Liver (tissue), 9 donors: Measurements from ENCODE around the gene ARID3B. TPM values are rescaled to one million over a fixed set of nuclear protein-coding genes. Genes with fewer than 3 reads are reported as not detected.

Source experiments
- DNase-seq: peaks from one replicate; pipeline ENCODE4 v3.0.0-alpha.2; 2017; ENCODE audit warnings: low spot score
- H3K27ac ChIP-seq, 2 donors: one replicate each; pipeline ENCODE4 v1.7.0; 2013; ENCODE audit warnings: inconsistent platforms in 2 of 2, low read length in 2 of 2, control low read depth in 1 of 2, low read depth in 1 of 2, mild to moderate bottlenecking in 1 of 2
- H3K27me3 ChIP-seq, 4 donors: one replicate each; pipeline versions ENCODE4 v1.6.1 to v1.7.0; 2013; ENCODE audit warnings: low read length in 3 of 4, inconsistent platforms in 1 of 4, mild to moderate bottlenecking in 1 of 4, moderate library complexity in 1 of 4; ENCODE audit not compliant: control insufficient read depth in 4 of 4, insufficient read depth in 4 of 4
- H3K36me3 ChIP-seq, 4 donors: one replicate each; pipeline versions ENCODE4 v1.6.1 to v1.7.0; 2013; ENCODE audit warnings: low read length in 3 of 4, mild to moderate bottlenecking in 3 of 4, low read depth in 1 of 4, moderate library complexity in 1 of 4; ENCODE audit not compliant: control insufficient read depth in 4 of 4, insufficient read depth in 3 of 4
- H3K4me1 ChIP-seq, 4 donors: one replicate each; pipeline versions ENCODE4 v1.6.1 to v1.7.0; 2013; ENCODE audit warnings: low read length in 3 of 4, mild to moderate bottlenecking in 3 of 4, moderate library complexity in 1 of 4; ENCODE audit not compliant: control insufficient read depth in 4 of 4, insufficient read depth in 4 of 4
- H3K4me3 ChIP-seq, 3 donors: one replicate each; pipeline versions ENCODE4 v1.6.1 to v1.7.0; 2013; ENCODE audit warnings: low read length in 3 of 3, control low read depth in 1 of 3, low read depth in 1 of 3, mild to moderate bottlenecking in 1 of 3
- H3K9ac ChIP-seq, 2 donors: one replicate each; pipeline ENCODE4 v1.7.0; 2013; ENCODE audit warnings: low read length in 2 of 2, mild to moderate bottlenecking in 2 of 2, moderate library complexity in 2 of 2, control low read depth in 1 of 2, low read depth in 1 of 2
- H3K9me3 ChIP-seq, 4 donors: one replicate each; pipeline versions ENCODE4 v1.6.1 to v1.7.0; 2013; ENCODE audit warnings: low read length in 3 of 4; ENCODE audit not compliant: control insufficient read depth in 4 of 4
- ATF3 ChIP-seq: IDR thresholded peaks from 2 replicates; pipeline ENCODE4 v1.6.1; 2016; ENCODE audit warnings: antibody characterized with exemption
- CTCF ChIP-seq: fragments of 150-350 bp; IDR thresholded peaks from 2 replicates; pipeline ENCODE4 v1.5.1; 2017; ENCODE audit warnings: improper control_type of control experiment, low read depth, low read length; ENCODE audit not compliant: missing input control
- EGR1 ChIP-seq, 2 donors: IDR thresholded peaks; 2 replicates each; pipeline ENCODE4 v1.6.1; 2016 to 2018; ENCODE audit warnings: antibody characterized with exemption in 2 of 2, low read depth in 2 of 2
- FOXA1 ChIP-seq: IDR thresholded peaks from 2 replicates; pipeline ENCODE4 v1.6.1; 2016; ENCODE audit warnings: antibody characterized with exemption
- FOXA2 ChIP-seq: IDR thresholded peaks from 2 replicates; pipeline ENCODE4 v1.6.1; 2016; ENCODE audit warnings: antibody characterized with exemption
- GABPA ChIP-seq, 2 donors: IDR thresholded peaks in 1 of 2; conservative IDR thresholded peaks in 1 of 2; 2 replicates each; pipeline ENCODE4 v1.6.1; 2016; ENCODE audit warnings: antibody characterized with exemption in 2 of 2, mild to moderate bottlenecking in 1 of 2, moderate library complexity in 1 of 2
- HNF4A ChIP-seq, 2 donors: conservative IDR thresholded peaks; 2 replicates each; pipeline ENCODE4 v1.6.1; 2016; ENCODE audit warnings: antibody characterized with exemption in 2 of 2, mild to moderate bottlenecking in 2 of 2
- HNF4G ChIP-seq: IDR thresholded peaks from 2 replicates; pipeline ENCODE4 v1.6.1; 2016; ENCODE audit warnings: antibody characterized with exemption
- JUND ChIP-seq, 2 donors: IDR thresholded peaks; 2 replicates each; pipeline ENCODE4 v1.6.1; 2016; ENCODE audit warnings: antibody characterized with exemption in 2 of 2
- MAX ChIP-seq: IDR thresholded peaks from 2 replicates; pipeline ENCODE4 v1.6.1; 2016; ENCODE audit warnings: antibody characterized with exemption
- NR2F2 ChIP-seq: IDR thresholded peaks from 2 replicates; pipeline ENCODE4 v1.6.1; 2016; ENCODE audit warnings: antibody characterized with exemption
- RAD21 ChIP-seq, 2 donors: IDR thresholded peaks; 2 replicates each; pipeline ENCODE4 v1.6.1; 2016; ENCODE audit warnings: antibody characterized with exemption in 2 of 2, mild to moderate bottlenecking in 2 of 2
- REST ChIP-seq: IDR thresholded peaks from 2 replicates; pipeline ENCODE4 v1.6.1; 2016; ENCODE audit warnings: antibody characterized with exemption, mild to moderate bottlenecking
- RXRA ChIP-seq, 2 donors: IDR thresholded peaks; 2 replicates each; pipeline ENCODE4 v1.6.1; 2017 to 2018; ENCODE audit warnings: antibody characterized with exemption in 2 of 2, mild to moderate bottlenecking in 1 of 2
- SP1 ChIP-seq: IDR thresholded peaks from 2 replicates; pipeline ENCODE4 v1.6.1; 2018; ENCODE audit warnings: antibody characterized with exemption, mild to moderate bottlenecking
- TAF1 ChIP-seq: conservative IDR thresholded peaks from 2 replicates; pipeline ENCODE4 v1.6.1; 2016; ENCODE audit warnings: antibody characterized with exemption, mild to moderate bottlenecking
- YY1 ChIP-seq: IDR thresholded peaks from 2 replicates; pipeline ENCODE4 v1.6.1; 2016; ENCODE audit warnings: antibody characterized with exemption, mild to moderate bottlenecking
- ZBTB33 ChIP-seq: IDR thresholded peaks from 2 replicates; pipeline ENCODE4 v1.6.1; 2016; ENCODE audit warnings: antibody characterized with exemption
- WGBS: extraction: QIAGEN DNeasy Blood & Tissue Kit; methylation state at CpG from one replicate; pipeline ENCODE4 v1.1.7; 2013; 5-methylcytosine and 5-hydroxymethylcytosine counted together
- polyA plus RNA-seq, 2 donors: library from polyadenylated mRNA; stranded (reverse) in 1 of 2; unstranded in 1 of 2; fragments of 200-250 nt in 1 of 2; fragments of >200 nt in 1 of 2; fragmentation: Nextera tagmentation in 1 of 2; extraction: Ambion mirVana in 1 of 2; gene quantifications; one replicate each; pipeline versions ENCODE4 v1.2.1 to v1.2.3, GENCODE V29; 2013 to 2015
- total RNA-seq, 2 donors: library from RNA; depleted of rRNA; stranded (reverse); fragments of >200 nt; gene quantifications; one replicate each; pipeline ENCODE4 v1.2.3, GENCODE V29; 2014
- donor health status: healthy.
- donor health status: healthy.
- donor health status: healthy.
- donor health status: healthy.
- donor health status: healthy.

ARID3B gene
- total and polyA plus RNA-seq, 4 donors: 1.4 to 6.6 (median 2.7) TPM

GRCh38 chr15:74611834-74612233 is 70.8 kb downstream of the ARID3B start:
- Histone ChIP-seq H3K4me1 (peaks cover 0 to 11% (median 7%) of the 10 kb centered on the region in 4 donors), H3K4me3 (no peak overlapping the region), H3K36me3 (no peaks in the 10 kb centered on the region), H3K27me3 (no peaks in the 10 kb centered on the region), H3K9ac (no peak overlapping the region), H3K27ac (no peak overlapping the region), H3K9me3 (no peaks in the 10 kb centered on the region)
- TF ChIP-seq RAD21 (IDR thresholded peaks at IDR 0.05): no peak
- TF ChIP-seq HNF4G: no peak
- TF ChIP-seq NR2F2: no peak
- TF ChIP-seq ATF3: no peak
- TF ChIP-seq CTCF: no peak
- no peak for TF ChIP-seq SP1
- no peak for TF ChIP-seq MAX
- WGBS: 95% methylated on average over 6 of the region's 6 CpGs
- DNase-seq: no peak

- WGBS: 93% methylated on average over 2 of the region's 2 CpGs
- TF ChIP-seq RXRA (IDR thresholded peaks at IDR 0.05) (no peak), FOXA1 (no peak), NR2F2 (no peak), FOXA2 (no peak), TAF1 (no peak), RAD21 (IDR thresholded peaks at IDR 0.05) (no peak), ZBTB33 (no peak), YY1 (no peak), EGR1 (IDR thresholded peaks at IDR 0.05; ENCODE audit: low read depth in 2 of 2) (no peak), CTCF (no peak), GABPA (IDR thresholded peaks at IDR 0.05 in 1 of 2, conservative IDR thresholded peaks at IDR 0.05 in 1 of 2) (no peak), MAX (no peak), REST (no peak), HNF4G (no peak), ATF3 (no peak), HNF4A (conservative IDR thresholded peaks at IDR 0.05) (no peak), SP1 (no peak), JUND (IDR thresholded peaks at IDR 0.05) (no peak)
- no peak for DNase-seq
- Histone ChIP-seq H3K9me3 (no peaks in the 10 kb centered on the region), H3K4me3 (no peak overlapping the region), H3K27ac (no peak overlapping the region), H3K27me3 (no peaks in the 10 kb centered on the region), H3K4me1 (peaks cover 4 to 20% (median 15%) of the 10 kb centered on the region in 4 donors), H3K36me3 (no peaks in the 10 kb centered on the region), H3K9ac (no peak overlapping the region)
Observed at GRCh38 chr15:74612677-74613076, 71.7 kb downstream of the ARID3B start.
